Endometrial microvascular endothelial cells (primary cell): ENCODE data around the gene CCDC126. TPM values are rescaled to one million over a fixed set of nuclear protein-coding genes. Genes with fewer than 3 reads are reported as not detected.
"Not testable (repeated sequence)": the region's sequence is repeated elsewhere in the genome, so short reads cannot be mapped to it uniquely, and the experiment has no call there.

Experiments
- in situ Hi-C: cut with HindIII; loops from 2 replicates; pipeline ENCODE4 v1.10.0; 2017; ENCODE audit warnings: low sequenced_read_pairs, low pct_unique_long_range_greater_than_20kb; ENCODE audit errors: inconsistent ontology term
- total RNA-seq: library from RNA; depleted of rRNA; stranded (reverse); fragments of >200 nt; gene quantifications from one replicate; pipeline ENCODE4 v1.2.3, GENCODE V29; 2015; ENCODE audit errors: inconsistent ontology term

The CCDC126 gene
- total RNA-seq, 1 donor from 2014 or later, result 6.0 TPM

DNA sequence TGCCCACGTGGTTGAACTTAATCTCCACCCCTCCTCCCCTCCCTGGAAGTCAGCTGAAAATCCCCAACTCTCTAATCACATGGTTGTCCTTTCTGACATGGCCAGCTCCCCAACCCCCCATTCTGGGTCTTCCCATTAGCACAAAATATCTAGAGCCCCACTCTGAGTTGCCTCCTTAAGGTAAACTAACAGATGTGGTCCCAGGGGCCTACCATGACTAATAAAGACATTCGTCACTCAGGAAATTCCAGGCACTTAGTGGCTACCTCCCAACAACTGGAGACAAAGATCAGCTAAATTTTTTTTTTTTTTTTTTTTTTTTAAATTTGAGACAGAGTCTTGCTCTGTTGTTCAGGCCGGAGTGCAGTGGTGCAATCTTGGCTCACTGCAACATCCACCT, 21.1 kb downstream of the CCDC126 start:
- in situ Hi-C loops, result no loop called here

DNA sequence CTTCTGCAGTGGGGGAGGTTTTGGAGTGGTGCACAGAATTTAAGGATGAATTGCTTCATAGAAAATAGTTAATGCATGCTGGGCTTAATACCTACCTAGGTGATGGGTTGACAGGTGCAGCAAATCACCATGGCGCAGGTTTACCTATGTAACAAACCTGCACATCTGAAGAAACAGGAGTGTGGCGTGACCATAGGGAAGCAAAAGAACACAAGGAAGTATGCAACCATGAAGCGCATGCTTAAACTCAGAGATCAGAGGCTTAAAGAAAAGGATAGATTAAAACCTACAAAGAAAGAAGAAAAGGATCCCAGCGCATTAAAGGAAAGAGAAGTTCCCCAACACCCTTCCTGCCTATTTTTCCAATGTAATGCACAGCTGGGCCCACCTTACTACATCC, 22.0 kb downstream of the CCDC126 start:
- in situ Hi-C loops, result no loop called here

DNA sequence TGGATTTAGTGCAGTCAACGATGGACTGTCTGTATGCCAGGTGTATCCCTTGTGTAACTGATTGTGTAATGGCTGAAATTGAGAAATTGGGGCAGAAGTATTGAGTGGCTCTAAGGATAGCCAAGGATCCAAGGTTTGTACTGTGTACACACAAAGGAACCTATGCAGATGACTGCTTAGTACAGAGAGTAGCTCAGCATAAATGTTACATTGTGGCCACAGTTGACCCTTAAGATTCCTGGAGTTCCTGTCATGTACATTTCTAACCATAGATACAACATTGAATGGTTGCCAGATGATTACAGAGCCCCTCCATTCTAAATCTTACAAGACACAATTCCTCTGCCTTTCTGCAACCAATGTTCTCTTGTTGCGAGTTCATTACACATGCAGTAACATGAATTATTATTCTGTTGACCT, 25.3 kb downstream of the CCDC126 start:
- in situ Hi-C loops, result no loop called here

DNA sequence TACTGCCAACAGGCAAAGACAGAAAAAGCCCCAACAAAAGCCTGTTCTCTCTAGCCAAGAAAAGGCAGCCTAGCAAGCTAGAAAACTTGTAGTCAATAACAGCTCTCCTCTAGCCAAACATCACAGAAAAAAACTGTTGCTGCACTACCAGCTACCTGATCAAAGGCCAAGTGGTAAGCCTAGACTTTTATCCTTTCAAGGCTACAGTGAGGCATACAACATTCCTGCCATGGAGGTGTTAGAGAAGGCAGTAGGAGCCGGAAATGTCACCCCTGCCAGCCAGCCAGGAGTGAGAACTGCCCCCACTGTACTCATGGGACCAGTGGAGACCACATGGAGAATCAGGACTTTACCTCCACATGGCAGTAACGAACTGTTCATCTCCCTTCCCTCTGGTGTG, 31.2 kb downstream of the CCDC126 start:
- in situ Hi-C loops, result no loop called here

DNA sequence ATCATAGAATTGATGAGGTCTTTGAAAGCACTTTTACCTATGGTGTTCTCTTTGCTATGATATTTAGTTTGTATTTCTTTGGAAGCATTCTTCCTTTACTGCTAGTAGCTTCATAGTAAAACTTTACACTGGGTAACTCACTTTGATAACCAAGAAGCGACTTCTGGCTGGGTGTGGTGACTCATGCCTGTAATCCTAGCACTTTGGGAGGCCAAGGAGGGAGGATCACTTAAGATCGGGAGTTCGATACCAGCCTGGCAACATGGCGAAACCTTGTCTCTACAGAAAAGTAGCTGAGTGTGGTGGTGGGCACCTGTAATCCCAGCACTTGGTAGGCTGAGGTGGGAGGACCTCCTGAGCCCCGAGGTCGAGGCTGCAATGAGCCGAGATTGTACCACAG, 36.2 kb downstream of the CCDC126 start:
- in situ Hi-C loops, result no loop called here

DNA sequence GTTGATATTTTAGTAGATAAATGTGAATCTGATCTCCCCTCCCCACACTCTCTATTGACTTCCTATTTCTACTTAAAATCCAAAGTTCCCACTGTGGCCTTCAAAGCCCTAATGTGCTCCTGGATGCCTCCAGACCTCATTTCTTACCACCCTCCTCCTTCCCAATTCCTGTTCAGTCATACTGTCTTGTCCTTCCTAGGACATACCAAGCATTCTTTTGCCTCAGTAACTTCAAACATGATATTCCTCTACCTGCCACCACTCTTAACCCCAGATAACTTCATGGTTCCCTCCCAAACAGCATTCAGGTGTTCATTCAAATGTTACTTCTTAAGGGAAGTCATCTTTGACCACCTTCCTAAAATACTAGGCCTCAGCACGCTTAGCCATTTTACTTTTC, 48.6 kb downstream of the CCDC126 start:
- in situ Hi-C loops, result no loop called here

DNA sequence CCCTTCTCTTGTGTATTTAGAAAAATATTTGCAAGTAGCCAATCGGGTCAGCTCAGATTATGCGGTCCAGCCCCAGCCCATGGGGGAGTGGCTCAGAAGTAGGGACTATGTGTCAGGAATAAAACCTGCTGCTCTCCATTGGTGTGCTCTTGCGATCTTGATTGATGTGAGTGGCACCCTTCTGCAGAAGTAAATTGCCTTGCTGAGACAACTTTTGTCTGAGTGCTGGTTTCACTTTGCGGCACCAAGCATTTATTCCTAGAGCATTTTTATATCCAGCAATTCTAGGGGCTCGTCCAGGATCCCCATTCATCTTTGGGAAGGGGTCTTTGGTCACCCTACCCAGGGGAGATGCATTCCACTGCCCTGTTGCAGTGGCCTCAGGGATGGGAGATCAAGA, 56.8 kb downstream of the CCDC126 start:
- in situ Hi-C loops, result no loop called here

DNA sequence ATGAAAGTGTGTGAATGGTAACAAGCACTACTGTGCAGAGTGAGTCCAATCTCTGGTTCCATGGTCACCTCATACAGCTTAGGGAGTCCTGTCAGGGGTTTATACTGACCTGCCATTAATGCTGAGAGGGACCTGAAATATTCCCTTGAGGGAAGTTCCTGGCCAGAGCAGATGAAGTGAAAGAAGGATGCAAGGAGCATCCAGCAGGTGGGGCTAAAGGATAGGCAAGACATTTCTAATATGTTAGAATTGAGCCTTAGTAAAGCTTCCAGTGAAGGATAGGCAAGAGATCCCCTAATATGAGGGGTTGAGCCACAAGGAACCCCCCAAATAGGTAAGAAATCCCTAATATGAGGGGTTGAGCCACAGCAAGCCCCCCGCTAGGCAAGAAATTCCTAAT, 57.3 kb downstream of the CCDC126 start:
- in situ Hi-C loops, result no loop called here

DNA sequence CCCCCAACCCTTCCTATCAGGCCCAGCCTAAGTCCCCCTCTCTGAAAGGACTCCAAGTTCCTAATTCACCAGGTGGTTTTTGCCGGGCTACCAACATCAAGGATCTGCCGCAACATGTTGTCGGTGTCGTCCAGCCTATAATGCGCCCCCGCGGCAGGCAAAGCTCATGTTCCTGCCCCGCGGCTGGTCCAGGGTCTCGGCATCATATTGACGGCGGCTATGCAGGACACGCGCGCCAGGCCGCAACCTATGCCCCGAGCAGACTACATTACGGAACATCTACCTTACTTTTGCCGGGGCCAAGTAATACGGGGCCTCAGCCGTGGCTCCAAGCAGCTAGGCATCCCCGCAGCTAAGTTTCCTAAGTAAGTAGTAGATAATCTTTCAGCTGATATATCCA, 58.3 kb downstream of the CCDC126 start:
- in situ Hi-C loops, result no loop called here

DNA sequence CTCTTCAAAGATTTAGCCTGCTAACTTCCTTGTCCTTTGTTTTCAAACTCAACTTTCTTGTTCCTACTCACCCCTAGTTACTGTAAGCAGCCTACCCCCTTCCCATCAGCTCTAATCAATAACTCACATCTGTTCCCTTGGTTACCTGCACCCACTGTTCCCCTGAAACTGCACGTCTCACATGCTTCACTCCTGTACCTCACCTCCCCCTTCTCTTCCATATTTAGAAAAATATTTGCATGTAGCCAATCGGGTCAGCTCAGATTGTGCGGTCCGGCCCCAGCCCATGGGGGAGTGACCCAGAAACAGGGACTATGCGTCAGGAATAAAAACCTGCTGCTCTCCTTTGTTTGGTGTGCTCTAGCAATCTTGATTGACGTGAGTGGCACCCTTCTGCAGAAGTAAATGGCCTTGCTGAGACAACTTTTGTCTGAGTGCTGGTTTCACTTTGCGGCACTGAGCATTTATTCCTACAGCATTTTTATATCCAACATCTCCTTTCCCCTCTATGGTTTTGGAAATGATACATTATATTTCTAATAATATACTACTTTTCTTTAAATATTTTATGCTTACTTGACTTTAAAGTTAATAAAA, 61.7 kb downstream of the CCDC126 start:
- in situ Hi-C loops, result no loop called here

DNA sequence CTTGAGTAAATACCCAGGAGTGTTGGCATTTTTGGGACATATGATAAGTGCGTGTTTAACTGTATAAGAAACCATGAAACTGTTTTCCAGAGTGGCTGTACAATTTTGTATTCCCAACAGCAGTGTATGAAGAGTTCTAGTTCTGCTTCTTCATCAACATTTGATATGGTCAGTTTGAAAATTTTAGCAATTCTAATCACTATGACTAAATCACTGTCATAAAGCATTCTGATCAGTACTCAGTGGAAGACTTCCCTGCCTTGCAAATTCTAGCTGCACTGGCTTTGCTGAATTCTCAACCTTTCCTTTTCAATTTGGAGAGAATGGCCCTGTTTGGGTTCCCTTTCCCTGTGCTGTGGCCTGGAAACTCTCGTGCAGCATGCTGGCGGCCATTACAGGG, 64.2 kb downstream of the CCDC126 start:
- in situ Hi-C loops, result no loop called here

DNA sequence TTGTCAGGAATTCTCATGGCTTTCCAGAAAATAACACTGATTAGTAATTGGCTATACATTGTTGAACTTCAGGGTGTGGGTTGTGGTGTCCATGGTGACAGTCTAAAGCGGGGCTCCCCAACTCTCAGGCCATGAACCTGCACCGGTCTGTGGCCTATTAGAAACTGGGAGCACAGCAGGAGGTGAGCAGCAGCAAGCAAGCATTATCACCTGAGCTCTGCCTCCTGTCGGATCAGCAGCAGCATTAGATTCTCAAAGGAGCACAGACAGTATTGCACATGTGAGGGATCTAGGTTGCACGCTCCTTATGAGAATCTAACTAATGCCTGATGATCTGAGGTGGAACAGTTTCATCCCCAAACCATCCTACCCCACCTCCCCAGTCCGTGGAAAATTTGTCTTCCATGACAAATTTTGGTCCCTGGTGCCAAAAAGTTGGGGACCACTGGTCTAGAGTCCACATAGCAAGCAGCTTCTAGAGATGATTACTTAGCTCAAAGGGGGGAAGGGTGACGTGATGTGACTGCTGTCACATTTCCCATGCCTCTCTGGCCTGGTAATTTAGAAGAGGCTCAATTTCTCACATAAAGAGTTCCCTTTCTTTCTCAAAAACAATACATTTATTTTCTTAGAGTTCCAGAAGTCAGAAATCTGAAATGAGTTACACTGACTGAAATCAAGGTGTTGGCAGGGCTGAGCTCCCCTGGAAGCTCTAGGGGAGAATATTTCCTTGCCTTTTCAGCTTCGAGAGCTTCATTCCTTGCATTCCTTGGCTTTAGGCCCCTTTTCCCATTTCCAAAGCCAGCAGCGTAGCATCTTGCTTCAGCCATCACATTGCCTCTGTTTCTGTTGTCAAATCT, 65.2 kb downstream of the CCDC126 start:
- in situ Hi-C loops, result no loop called here

DNA sequence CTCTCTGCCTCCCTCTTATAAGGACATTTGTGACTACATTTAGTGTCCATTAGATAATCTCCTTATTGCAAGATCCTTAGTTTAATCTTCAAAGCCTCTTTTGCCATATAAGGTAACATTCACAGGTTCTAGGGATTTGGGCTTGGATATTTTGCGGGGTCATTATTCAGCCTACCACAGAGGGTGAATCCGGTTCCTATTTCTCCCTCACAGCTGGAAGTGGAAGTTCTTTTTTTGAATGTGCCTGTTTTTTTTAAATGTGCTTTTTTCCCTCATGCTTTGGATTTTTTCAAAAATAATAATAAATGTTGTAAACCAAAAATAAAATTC, 65.8 kb downstream of the CCDC126 start:
- in situ Hi-C loops, result no loop called here

DNA sequence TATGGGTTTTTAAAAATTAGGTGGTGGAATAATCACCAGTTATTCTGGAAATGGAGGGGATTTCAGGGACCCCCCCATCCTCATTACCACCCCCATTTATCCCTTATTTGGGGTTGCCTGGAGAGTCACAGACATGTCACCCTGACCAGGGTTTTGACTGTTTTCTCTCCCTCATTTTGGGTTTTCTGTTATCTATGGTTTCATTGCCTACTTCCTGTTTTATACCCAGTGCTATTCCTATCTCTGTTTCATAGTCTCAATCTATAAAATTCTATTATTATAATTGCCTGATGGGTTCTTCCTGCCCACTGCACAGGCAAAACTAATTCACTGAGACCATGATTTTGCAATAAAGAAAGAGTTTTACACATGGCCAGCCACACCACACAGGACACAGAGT, 66.9 kb downstream of the CCDC126 start:
- in situ Hi-C loops, result no loop called here

DNA sequence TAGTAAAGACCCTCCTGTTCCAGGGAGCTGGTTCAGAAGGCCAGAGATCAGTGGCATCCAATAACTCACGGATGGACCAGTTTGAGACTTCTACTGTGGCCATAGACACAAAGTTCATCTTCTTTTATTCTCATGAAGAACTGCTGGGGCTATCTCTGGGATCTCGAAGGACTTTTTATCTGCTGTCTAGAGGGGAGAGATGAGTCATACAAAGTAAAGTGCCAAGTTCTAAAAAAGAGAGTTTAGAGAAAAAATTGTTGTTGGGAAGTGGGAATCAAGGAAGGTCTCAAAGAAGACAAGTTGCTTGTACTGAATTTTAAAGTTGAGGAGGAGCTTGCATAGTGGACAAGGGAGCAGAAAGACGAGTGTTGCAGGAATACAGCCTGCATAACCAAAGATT, 74.9 kb downstream of the CCDC126 start:
- in situ Hi-C loops, result no loop called here

DNA sequence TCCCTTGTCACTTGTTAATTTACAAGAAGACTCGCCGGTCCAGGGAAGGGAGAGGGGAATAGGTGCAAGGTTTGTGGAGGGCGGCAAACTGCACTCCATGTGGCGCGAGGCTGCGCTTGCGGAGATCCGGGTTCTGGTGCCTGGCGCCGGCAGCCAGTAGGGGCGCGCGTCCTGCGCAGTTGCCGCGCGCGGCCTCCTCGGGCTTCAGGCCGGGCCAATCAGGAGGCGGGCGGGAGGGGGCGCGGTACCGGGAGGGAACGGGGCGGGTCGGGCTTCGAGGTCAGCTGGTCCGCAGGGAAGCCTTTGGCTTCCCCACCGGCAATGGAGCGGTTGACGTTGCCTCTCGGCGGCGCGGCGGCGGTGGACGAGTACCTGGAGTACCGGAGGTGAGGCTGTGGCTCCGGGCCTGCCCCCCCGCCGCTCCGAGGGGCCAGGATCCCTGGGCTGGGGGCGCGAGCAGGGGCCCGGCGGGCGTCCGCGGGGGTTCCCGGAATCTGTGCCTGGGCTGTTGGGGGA, 82.8 kb downstream of the CCDC126 start, which contains the start of gene FAM221A:
TSS of gene FAM221A (plus strand) at position 302 of the 516 bp plus-strand sequence. CDS start at position 322, 20 bp downstream.
- in situ Hi-C loops, result no loop called here

DNA sequence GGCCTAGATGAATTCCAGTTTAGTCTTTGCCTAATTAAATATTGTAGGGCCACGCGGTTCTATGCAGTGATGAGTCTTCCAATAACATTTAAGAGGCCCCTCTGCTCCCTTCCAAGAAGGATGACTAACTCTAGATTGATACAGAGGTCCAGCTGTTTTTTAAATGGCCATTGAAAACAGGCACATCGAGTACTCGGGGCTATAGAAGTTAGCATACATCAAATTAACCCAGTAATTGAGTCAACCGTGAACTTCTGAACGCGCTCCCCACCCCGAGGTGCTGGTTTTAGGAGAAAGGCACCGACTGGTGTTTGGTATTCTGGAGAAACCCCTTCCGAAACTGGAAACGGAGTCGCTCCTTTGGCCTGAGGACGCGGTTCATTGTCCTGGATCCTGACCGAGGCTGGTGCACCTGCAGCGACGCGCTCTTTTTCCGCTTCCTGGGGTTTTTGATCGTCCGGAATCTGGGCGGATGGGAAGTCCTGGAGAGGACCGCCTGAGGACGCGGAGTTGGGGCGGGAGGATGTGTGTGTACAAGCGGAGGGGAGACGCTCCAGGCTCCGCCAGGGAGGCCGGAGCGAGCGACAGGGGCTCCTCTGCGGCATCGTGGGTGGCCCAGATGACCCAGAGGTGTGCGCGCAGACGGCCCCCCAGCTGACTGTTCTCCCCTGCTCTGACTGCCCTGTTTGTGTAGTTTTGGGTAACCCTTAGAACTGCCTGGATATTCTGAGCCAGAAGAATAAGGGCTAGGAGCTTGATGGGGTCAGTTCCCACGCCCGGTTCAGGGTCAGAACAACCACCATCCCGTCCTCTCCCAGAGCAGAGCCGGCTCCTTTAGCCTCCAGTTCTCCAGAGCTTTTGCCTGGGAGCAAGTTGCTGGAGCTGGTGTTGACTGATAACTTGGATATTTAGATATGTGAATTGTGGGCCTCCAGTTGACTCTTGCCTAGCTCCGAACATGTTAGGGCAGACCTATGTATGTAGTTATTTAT, 83.5 kb downstream of the CCDC126 start:
- in situ Hi-C loops, result no loop called here

DNA sequence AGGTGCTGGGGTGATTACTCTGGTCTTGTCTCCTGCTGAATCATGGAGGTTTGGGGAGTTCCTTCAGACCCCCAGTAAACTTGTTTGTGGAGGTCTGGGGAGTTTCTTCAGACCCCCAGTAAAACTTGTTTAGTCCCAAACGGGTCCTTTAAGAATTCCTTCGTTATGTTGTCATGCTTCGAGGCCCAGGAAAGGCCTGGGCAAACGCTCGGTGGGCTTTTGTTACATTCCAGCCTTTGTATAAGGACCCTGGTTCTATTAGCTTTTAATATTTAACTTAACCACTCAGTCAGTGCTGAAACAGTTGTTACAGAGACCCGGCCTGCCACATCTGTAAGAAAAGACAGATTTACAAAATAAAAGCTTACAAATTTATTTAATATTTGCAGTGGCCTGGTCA, 86.9 kb downstream of the CCDC126 start:
- in situ Hi-C loops, result not testable (repeated sequence)

DNA sequence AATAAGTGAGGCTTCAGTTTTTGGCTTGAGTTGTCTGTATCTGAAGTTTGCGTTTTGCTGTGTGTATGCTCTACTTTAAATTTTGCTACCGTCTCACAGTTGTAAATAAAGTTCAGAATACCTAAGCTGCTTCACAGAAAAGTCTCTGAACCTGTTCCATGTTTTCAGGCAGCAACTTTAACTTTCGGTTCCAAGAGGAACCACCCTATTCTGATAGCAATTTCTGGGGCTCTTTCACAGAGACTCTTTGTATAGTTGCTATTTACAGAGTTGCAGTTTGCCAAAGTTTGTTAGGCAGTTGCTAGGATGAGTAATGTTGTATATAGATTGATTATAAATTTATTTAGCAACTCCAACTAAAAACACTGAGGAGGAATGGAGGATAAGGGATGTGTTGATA, 88.5 kb downstream of the CCDC126 start:
- in situ Hi-C loops, result no loop called here
